HG03066 (cell line): ENCODE measurements around the gene ITSN2.
"Not testable (repeated sequence)": the region's sequence is repeated elsewhere in the genome, so short reads cannot be mapped to it uniquely, and the experiment has no call there.

ENCODE experiments used
- ATAC-seq: cut with Tn5 transposase; IDR thresholded peaks from one replicate; pipeline ENCODE4 v1.9.1; 2021; ENCODE audit warnings: low read depth; ENCODE audit not compliant: unreplicated experiment

Gene ITSN2

GRCh38 chr2:24222946-24223345 is 137.4 kb downstream of the ITSN2 start:
- ATAC-seq = no peak

- no peak for ATAC-seq
Observed at GRCh38 chr2:24221343-24222050, 138.8 kb downstream of the ITSN2 start.

GRCh38 chr2:24220554-24221291 is 139.6 kb downstream of the ITSN2 start:
- no peak for ATAC-seq

- peak; percentile 98 for ATAC-seq
Observed at GRCh38 chr2:24214880-24215279, 145.5 kb downstream of the ITSN2 start.

- no peak for ATAC-seq
Observed at GRCh38 chr2:24211408-24211807, 148.9 kb downstream of the ITSN2 start.

- no peak for ATAC-seq
Observed at GRCh38 chr2:24210723-24211122, 149.6 kb downstream of the ITSN2 start.

- no peak for ATAC-seq
Observed at GRCh38 chr2:24210106-24210455, 150.3 kb downstream of the ITSN2 start.

GRCh38 chr2:24209389-24210105 is 150.8 kb downstream of the ITSN2 start:
- no peak for ATAC-seq

- ATAC-seq = no peak
Observed at GRCh38 chr2:24208490-24208889, 151.8 kb downstream of the ITSN2 start.

- ATAC-seq = no peak
Observed at GRCh38 chr2:24207359-24207758, 153.0 kb downstream of the ITSN2 start.

GRCh38 chr2:24206714-24207113 is 153.6 kb downstream of the ITSN2 start:
- ATAC-seq = no peak

GRCh38 chr2:24206242-24206641 is 154.1 kb downstream of the ITSN2 start:
- no peak for ATAC-seq

GRCh38 chr2:24205131-24205530 is 155.2 kb downstream of the ITSN2 start:
- ATAC-seq = no peak

- ATAC-seq = no peak
Observed at GRCh38 chr2:24204505-24204904, 155.8 kb downstream of the ITSN2 start.

GRCh38 chr2:24203787-24204150 is 156.6 kb downstream of the ITSN2 start:
- ATAC-seq = no peak

GRCh38 chr2:24203029-24203786 is 157.1 kb downstream of the ITSN2 start:
- ATAC-seq = no peak

GRCh38 chr2:24200799-24201198 is 159.5 kb downstream of the ITSN2 start:
- ATAC-seq = no peak

- ATAC-seq = no peak
Observed at GRCh38 chr2:24199968-24200590, 160.3 kb downstream of the ITSN2 start.

GRCh38 chr2:24197213-24197612 is 163.1 kb downstream of the ITSN2 start:
- ATAC-seq = not testable (repeated sequence)

GRCh38 chr2:24191848-24192247 is 168.5 kb downstream of the ITSN2 start:
- ATAC-seq = no peak
